Subcutaneous abdominal adipose tissue (tissue), 5 donors: ENCODE results near the gene ANKS1B.
"Not testable (repeated sequence)": the region's sequence is repeated elsewhere in the genome, so short reads cannot be mapped to it uniquely, and the experiment has no call there.

Source experiments
- H3K27ac ChIP-seq: one replicate; pipeline ENCODE4 v1.7.0; 2013; ENCODE audit warnings: low read depth, mild to moderate bottlenecking, inconsistent platforms, low read length, moderate library complexity
- H3K27me3 ChIP-seq, 5 donors: one replicate each; pipeline ENCODE4 v1.7.0; 2013; ENCODE audit warnings: low read length in 5 of 5, inconsistent platforms in 1 of 5; ENCODE audit not compliant: control insufficient read depth in 5 of 5, insufficient read depth in 4 of 5
- H3K36me3 ChIP-seq, 5 donors: one replicate each; pipeline ENCODE4 v1.7.0; 2013; ENCODE audit warnings: low read length in 5 of 5; ENCODE audit not compliant: control insufficient read depth in 5 of 5, insufficient read depth in 5 of 5
- H3K4me1 ChIP-seq, 5 donors: one replicate each; pipeline ENCODE4 v1.7.0; 2013; ENCODE audit warnings: low read length in 5 of 5, mild to moderate bottlenecking in 3 of 5, moderate library complexity in 1 of 5; ENCODE audit not compliant: control insufficient read depth in 5 of 5, insufficient read depth in 5 of 5
- H3K4me3 ChIP-seq, 5 donors: one replicate each; pipeline ENCODE4 v1.7.0; 2013; ENCODE audit warnings: low read length in 5 of 5, low read depth in 1 of 5
- H3K9ac ChIP-seq, 5 donors: one replicate each; pipeline ENCODE4 v1.7.0; 2013; ENCODE audit warnings: low read length in 5 of 5, mild to moderate bottlenecking in 4 of 5, moderate library complexity in 3 of 5
- H3K9me3 ChIP-seq, 5 donors: one replicate each; pipeline ENCODE4 v1.7.0; 2013; ENCODE audit warnings: low read length in 5 of 5; ENCODE audit not compliant: control insufficient read depth in 5 of 5
- donor health status: healthy.
- donor health status: healthy.
- donor health status: healthy.
- donor health status: healthy.
- donor health status: healthy.

ANKS1B gene

GRCh38 chr12:98970210-98970609 is 1014.5 kb downstream of the ANKS1B start:
- H3K27ac ChIP-seq: no peak overlapping the region
- peaks cover 0 to 6% (median 0%) of the 10 kb centered on the region in 5 donors for H3K9me3 ChIP-seq
- H3K27me3 ChIP-seq: no peaks in the 10 kb centered on the region
- H3K4me3 ChIP-seq: no peak overlapping the region
- H3K36me3 ChIP-seq: no peaks in the 10 kb centered on the region
- H3K4me1 ChIP-seq: no peaks in the 10 kb centered on the region
- H3K9ac ChIP-seq: no peak overlapping the region

GRCh38 chr12:98968896-98969295 is 1015.8 kb downstream of the ANKS1B start:
- Histone ChIP-seq H3K9ac (no peak overlapping the region), H3K4me3 (no peak overlapping the region), H3K9me3 (no peaks in the 10 kb centered on the region), H3K4me1 (no peaks in the 10 kb centered on the region), H3K36me3 (no peaks in the 10 kb centered on the region), H3K27me3 (no peaks in the 10 kb centered on the region), H3K27ac (no peak overlapping the region)

- H3K27me3 ChIP-seq, H3K4me3 ChIP-seq, H3K9ac ChIP-seq, H3K4me1 ChIP-seq, H3K36me3 ChIP-seq, H3K27ac ChIP-seq: not testable (repeated sequence)
- peaks cover 0 to 11% (median 0%) of the 10 kb centered on the region in 5 donors for H3K9me3 ChIP-seq
These were observed 1027.6 kb downstream of the ANKS1B start for GRCh38 chr12:98957135-98957534.

GRCh38 chr12:98955284-98955683 is 1029.5 kb downstream of the ANKS1B start:
- Histone ChIP-seq H3K9me3 (peaks cover 0 to 7% (median 0%) of the 10 kb centered on the region in 5 donors), H3K27ac (no peak overlapping the region), H3K4me3 (no peak overlapping the region), H3K4me1 (no peaks in the 10 kb centered on the region), H3K27me3 (no peaks in the 10 kb centered on the region), H3K9ac (no peak overlapping the region), H3K36me3 (no peaks in the 10 kb centered on the region)

GRCh38 chr12:98954506-98954905 is 1030.2 kb downstream of the ANKS1B start:
- Histone ChIP-seq H3K4me1 (no peaks in the 10 kb centered on the region), H3K9ac (no peak overlapping the region), H3K27me3 (no peaks in the 10 kb centered on the region), H3K9me3 (peaks cover 0 to under 1% (median 0%) of the 10 kb centered on the region in 5 donors), H3K27ac (no peak overlapping the region), H3K36me3 (no peaks in the 10 kb centered on the region), H3K4me3 (no peak overlapping the region)

- Histone ChIP-seq H3K36me3 (no peaks in the 10 kb centered on the region), H3K27me3 (no peaks in the 10 kb centered on the region), H3K9me3 (no peaks in the 10 kb centered on the region), H3K27ac (no peak overlapping the region), H3K9ac (no peak overlapping the region), H3K4me3 (no peak overlapping the region), H3K4me1 (no peaks in the 10 kb centered on the region)
These were observed 1033.3 kb downstream of the ANKS1B start for GRCh38 chr12:98951406-98951805.

GRCh38 chr12:98948343-98948949 is 1036.3 kb downstream of the ANKS1B start:
- Histone ChIP-seq H3K4me1 (no peaks in the 10 kb centered on the region), H3K9me3 (no peaks in the 10 kb centered on the region), H3K27me3 (no peaks in the 10 kb centered on the region), H3K9ac (no peak overlapping the region), H3K27ac (no peak overlapping the region), H3K4me3 (no peak overlapping the region), H3K36me3 (no peaks in the 10 kb centered on the region)

GRCh38 chr12:98945864-98946263 is 1038.9 kb downstream of the ANKS1B start:
- Histone ChIP-seq H3K27ac (no peak overlapping the region), H3K27me3 (no peaks in the 10 kb centered on the region), H3K4me3 (no peak overlapping the region), H3K9ac (no peak overlapping the region), H3K36me3 (no peaks in the 10 kb centered on the region), H3K9me3 (no peaks in the 10 kb centered on the region), H3K4me1 (no peaks in the 10 kb centered on the region)

- no peak overlapping the region for H3K4me3 ChIP-seq
- no peak overlapping the region for H3K9ac ChIP-seq
- no peak overlapping the region for H3K27ac ChIP-seq
- H3K9me3 ChIP-seq: no peaks in the 10 kb centered on the region
- no peaks in the 10 kb centered on the region for H3K4me1 ChIP-seq
- no peaks in the 10 kb centered on the region for H3K36me3 ChIP-seq
- H3K27me3 ChIP-seq: no peaks in the 10 kb centered on the region
These were observed 1044.8 kb downstream of the ANKS1B start for GRCh38 chr12:98939926-98940325.

- Histone ChIP-seq H3K36me3 (no peaks in the 10 kb centered on the region), H3K4me1 (no peaks in the 10 kb centered on the region), H3K9me3 (no peaks in the 10 kb centered on the region), H3K9ac (no peak overlapping the region), H3K4me3 (no peak overlapping the region), H3K27ac (no peak overlapping the region), H3K27me3 (no peaks in the 10 kb centered on the region)
These were observed 1045.4 kb downstream of the ANKS1B start for GRCh38 chr12:98939350-98939749.

GRCh38 chr12:98935847-98936246 is 1048.9 kb downstream of the ANKS1B start:
- Histone ChIP-seq H3K9ac (no peak overlapping the region), H3K36me3 (peaks cover 0 to 4% (median 0%) of the 10 kb centered on the region in 5 donors), H3K4me3 (no peak overlapping the region), H3K4me1 (no peaks in the 10 kb centered on the region), H3K27me3 (no peaks in the 10 kb centered on the region), H3K27ac (no peak overlapping the region), H3K9me3 (no peaks in the 10 kb centered on the region)
